Common myeloid progenitor, CD34-positive (primary cell): ENCODE data around the gene CCDC8.

ENCODE experiments used
- CTCF ChIA-PET: fragments of 350-600 bp; sonication (Branson Sonifier 250); formaldehyde crosslinking; loops from one replicate; lab custom pipeline; 2021; ENCODE audit warnings: antibody characterized with exemption; lab: Charles Lee
- POLR2A ChIA-PET: fragments of 350-600 bp; sonication (Branson Sonifier 250); formaldehyde crosslinking; loops from one replicate; lab custom pipeline; 2021; ENCODE audit warnings: antibody characterized with exemption; lab: Charles Lee
- DNase-seq, 3 donors: peaks; one replicate each; pipeline versions ENCODE4 v3.0.0 to v3.0.0-alpha.2; 2013
- H3K27ac ChIP-seq, 2 experiments: 1 replicate in 1 of 2; 2 replicates in 1 of 2; pipeline ENCODE4 v1.7.0; 2013; ENCODE audit warnings: inconsistent platforms in 2 of 2, low read length in 2 of 2, mild to moderate bottlenecking in 2 of 2, low read depth in 1 of 2, moderate library complexity in 1 of 2; ENCODE audit not compliant: severe bottlenecking in 2 of 2, insufficient read depth in 1 of 2, poor library complexity in 1 of 2
- H3K27me3 ChIP-seq, 5 experiments: replicated peaks in 2 of 5; 1 replicate in 3 of 5; 2 replicates in 2 of 5; pipeline versions ENCODE4 v1.6.1 to v1.7.0; 2013; ENCODE audit warnings: low read length in 4 of 5, mild to moderate bottlenecking in 2 of 5, moderate library complexity in 2 of 5, inconsistent platforms in 1 of 5; ENCODE audit not compliant: insufficient read depth in 5 of 5, control insufficient read depth in 4 of 5
- H3K36me3 ChIP-seq, 4 experiments: 1 replicate in 2 of 4; 2 replicates in 2 of 4; pipeline versions ENCODE4 v1.6.1 to v1.7.0; 2013; ENCODE audit warnings: low read length in 3 of 4, control low read depth in 1 of 4, mild to moderate bottlenecking in 1 of 4; ENCODE audit not compliant: control insufficient read depth in 4 of 4, insufficient read depth in 4 of 4
- H3K4me1 ChIP-seq, 4 experiments: 1 replicate in 3 of 4; 2 replicates in 1 of 4; pipeline versions ENCODE4 v1.6.1 to v1.7.1; 2013; ENCODE audit warnings: low read length in 3 of 4, mild to moderate bottlenecking in 3 of 4, control low read depth in 1 of 4, inconsistent platforms in 1 of 4, moderate library complexity in 1 of 4; ENCODE audit not compliant: control insufficient read depth in 4 of 4, insufficient read depth in 4 of 4; ENCODE audit errors: control extremely low read depth in 1 of 4
- H3K4me3 ChIP-seq, 7 experiments: 1 replicate in 4 of 7; 2 replicates in 3 of 7; pipeline versions ENCODE4 v1.5.1 to v1.7.0; 2013; ENCODE audit warnings: mild to moderate bottlenecking in 7 of 7, low read length in 6 of 7, moderate library complexity in 6 of 7, inconsistent platforms in 2 of 7, low read depth in 2 of 7, control low read depth in 1 of 7; ENCODE audit not compliant: insufficient read depth in 4 of 7, control insufficient read depth in 1 of 7; ENCODE audit errors: extremely low read depth in 1 of 7
- H3K9me3 ChIP-seq, 5 experiments: 1 replicate in 4 of 5; 2 replicates in 1 of 5; pipeline versions ENCODE4 v1.6.1 to v1.7.1; 2013; ENCODE audit warnings: low read length in 4 of 5, mild to moderate bottlenecking in 2 of 5, inconsistent platforms in 1 of 5, low read depth in 1 of 5, moderate library complexity in 1 of 5; ENCODE audit not compliant: control insufficient read depth in 4 of 5, insufficient read depth in 2 of 5; ENCODE audit errors: control extremely low read depth in 1 of 5
- WGBS: methylation state at CpG from one replicate; pipeline ENCODE4 v1.1.5; 2013; ENCODE audit not compliant: insufficient coverage; 5-methylcytosine and 5-hydroxymethylcytosine counted together

Gene CCDC8

GRCh38 chr19:46364359-46364758, 49.0 kb downstream of the CCDC8 start:
- DNase-seq = no peak
- no peak overlapping the region for H3K4me3 ChIP-seq
- POLR2A ChIA-PET = no interaction called here
- 100% methylated on average over 1 of the region's 2 CpGs for WGBS
- no peak overlapping the region for H3K27ac ChIP-seq
- H3K36me3 ChIP-seq = peaks cover 11 to 43% (median 30%) of the 10 kb centered on the region in 4 experiments
- CTCF ChIA-PET = interaction anchor here (1.0 kb wide), 2 partner anchors 42 to 81 kb away, joined by 4 read pairs; no protein-coding TSS in a partner anchor
- H3K27me3 ChIP-seq = no peaks in the 10 kb centered on the region
- no peaks in the 10 kb centered on the region for H3K9me3 ChIP-seq
- peaks cover 0 to 8% (median 5%) of the 10 kb centered on the region in 4 experiments for H3K4me1 ChIP-seq

GRCh38 chr19:46361915-46362314, 51.4 kb downstream of the CCDC8 start:
- H3K4me3 ChIP-seq = no peak overlapping the region
- H3K27me3 ChIP-seq = no peaks in the 10 kb centered on the region
- peaks cover 7 to 40% (median 27%) of the 10 kb centered on the region in 4 experiments for H3K36me3 ChIP-seq
- ChIA-PET CTCF (no interaction called here), POLR2A (interaction anchor here (0.7 to 1.0 kb wide), 2 partner anchors 112 to 143 kb away, joined by 3 read pairs; no protein-coding TSS in a partner anchor)
- no peak overlapping the region for H3K27ac ChIP-seq
- H3K4me1 ChIP-seq = peaks cover 0 to 8% (median 5%) of the 10 kb centered on the region in 4 experiments
- H3K9me3 ChIP-seq = no peaks in the 10 kb centered on the region
- WGBS = no CpG with 5 or more reads among the region's 2 CpGs
- peak in 2 of 3 donors; percentile 39 to 53 for DNase-seq
